ENCODE results near the gene CRADD. TPM values are rescaled to one million over a fixed set of nuclear protein-coding genes. Genes with fewer than 3 reads are reported as not detected.

CRADD gene
- total RNA-seq (ENCODE audit: low replicate concordance), result 12.4 and 12.9 TPM in 2 replicates

DNA sequence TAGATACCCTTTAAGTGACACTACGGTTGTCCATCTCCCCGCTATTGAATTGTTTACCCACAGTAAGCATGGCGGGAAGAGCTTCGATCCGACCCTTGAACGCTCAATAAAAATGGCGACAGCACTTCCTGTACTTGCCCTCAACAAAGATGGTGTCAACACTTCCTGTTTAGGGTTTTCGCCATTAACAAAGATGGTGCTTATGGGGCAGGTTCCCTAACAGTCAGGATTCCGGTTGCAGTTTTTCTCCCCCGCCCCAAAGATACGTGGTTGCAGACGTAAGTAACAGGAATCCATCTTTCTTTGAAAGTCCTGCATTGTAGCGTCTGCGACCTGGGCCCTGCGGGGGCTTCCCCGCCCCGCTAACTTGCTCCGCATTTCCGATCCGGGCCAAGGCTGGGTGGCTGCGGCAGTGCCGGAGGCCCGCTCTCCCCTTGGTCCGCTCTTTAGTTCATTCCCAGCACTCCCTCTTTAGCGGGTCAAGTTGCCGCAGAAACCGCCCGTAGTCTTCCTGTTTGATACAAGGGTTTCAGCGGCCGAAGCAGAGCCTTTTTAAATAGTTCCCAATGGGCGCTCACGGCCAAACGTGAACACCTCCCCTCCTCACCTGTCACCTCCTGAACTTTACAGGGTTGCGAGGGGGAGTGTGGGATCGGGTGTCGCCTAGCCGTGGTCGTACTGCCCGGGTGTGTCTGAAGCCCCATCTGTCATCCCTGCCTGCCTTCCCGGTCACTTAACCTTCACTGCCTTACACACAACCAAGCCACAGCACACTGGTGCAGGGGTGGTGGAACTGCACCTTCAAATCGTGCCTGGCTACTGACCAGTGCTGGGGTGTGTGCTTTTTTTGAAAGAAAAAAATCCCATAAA is at the start of gene CRADD:
TSS of gene CRADD (plus strand) at position 181 of the 870 bp plus-strand sequence.
- peak within 1 kb of the TSS; percentile 77 for H3K4me3 ChIP-seq (ENCODE audit: low read depth, low read length)
- TF ChIP-seq, protein P1, sequence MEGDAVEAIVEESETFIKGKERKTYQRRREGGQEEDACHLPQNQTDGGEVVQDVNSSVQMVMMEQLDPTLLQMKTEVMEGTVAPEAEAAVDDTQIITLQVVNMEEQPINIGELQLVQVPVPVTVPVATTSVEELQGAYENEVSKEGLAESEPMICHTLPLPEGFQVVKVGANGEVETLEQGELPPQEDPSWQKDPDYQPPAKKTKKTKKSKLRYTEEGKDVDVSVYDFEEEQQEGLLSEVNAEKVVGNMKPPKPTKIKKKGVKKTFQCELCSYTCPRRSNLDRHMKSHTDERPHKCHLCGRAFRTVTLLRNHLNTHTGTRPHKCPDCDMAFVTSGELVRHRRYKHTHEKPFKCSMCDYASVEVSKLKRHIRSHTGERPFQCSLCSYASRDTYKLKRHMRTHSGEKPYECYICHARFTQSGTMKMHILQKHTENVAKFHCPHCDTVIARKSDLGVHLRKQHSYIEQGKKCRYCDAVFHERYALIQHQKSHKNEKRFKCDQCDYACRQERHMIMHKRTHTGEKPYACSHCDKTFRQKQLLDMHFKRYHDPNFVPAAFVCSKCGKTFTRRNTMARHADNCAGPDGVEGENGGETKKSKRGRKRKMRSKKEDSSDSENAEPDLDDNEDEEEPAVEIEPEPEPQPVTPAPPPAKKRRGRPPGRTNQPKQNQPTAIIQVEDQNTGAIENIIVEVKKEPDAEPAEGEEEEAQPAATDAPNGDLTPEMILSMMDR (IDR thresholded peaks at IDR 0.05; ENCODE audit: insufficient read depth, low read length), result no peak
- DNase-seq (ENCODE audit: low read depth), result peak; percentile 100

DNA sequence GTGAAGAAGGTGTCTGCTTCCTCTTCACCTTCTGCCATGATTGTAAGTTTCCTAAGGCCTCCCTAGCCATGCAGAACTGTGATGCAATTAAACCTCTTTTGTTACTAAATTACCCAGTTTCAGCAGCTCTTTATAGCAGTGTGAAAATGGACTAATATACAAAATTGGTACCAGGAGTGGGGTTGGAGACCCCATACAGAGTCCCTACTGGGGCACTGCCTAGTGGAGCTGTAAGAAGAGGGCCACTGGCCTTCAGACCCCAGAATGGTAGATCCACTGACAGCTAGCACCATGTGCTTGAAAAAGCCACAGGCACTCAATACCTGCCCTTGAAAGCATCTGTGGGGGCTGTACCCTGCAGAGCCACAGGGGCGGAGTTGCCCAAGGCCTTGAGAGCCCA is 44.8 kb upstream of the CRADD start:
- TF ChIP-seq, protein P1 (IDR thresholded peaks at IDR 0.05; ENCODE audit: insufficient read depth, low read length), result no peak
- DNase-seq (ENCODE audit: low read depth), result no peak
- H3K4me3 ChIP-seq (ENCODE audit: low read depth, low read length), result no peak overlapping the region

DNA sequence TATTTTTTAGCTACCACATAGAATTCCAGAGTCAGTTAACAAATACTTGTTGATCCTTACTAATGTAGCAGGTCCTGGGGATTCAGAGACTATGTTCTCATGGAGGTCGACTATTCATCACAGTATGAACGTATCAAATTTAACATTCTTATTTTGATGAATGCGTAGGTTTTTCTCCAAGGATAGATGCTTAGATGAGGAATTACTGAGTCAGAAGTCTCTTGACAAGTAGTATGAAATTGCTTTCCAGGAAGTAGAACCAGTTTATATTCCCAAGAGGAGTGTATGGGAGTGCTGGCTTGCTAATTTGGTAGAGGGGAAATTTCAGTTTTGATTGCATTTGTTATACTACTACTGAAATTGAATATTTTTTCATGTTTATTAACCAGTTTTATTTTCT is 42.8 kb upstream of the CRADD start:
- DNase-seq (ENCODE audit: low read depth), result peak; percentile 55
- TF ChIP-seq, protein P1 (IDR thresholded peaks at IDR 0.05; ENCODE audit: insufficient read depth, low read length), result no peak
- H3K4me3 ChIP-seq (ENCODE audit: low read depth, low read length), result no peak overlapping the region

DNA sequence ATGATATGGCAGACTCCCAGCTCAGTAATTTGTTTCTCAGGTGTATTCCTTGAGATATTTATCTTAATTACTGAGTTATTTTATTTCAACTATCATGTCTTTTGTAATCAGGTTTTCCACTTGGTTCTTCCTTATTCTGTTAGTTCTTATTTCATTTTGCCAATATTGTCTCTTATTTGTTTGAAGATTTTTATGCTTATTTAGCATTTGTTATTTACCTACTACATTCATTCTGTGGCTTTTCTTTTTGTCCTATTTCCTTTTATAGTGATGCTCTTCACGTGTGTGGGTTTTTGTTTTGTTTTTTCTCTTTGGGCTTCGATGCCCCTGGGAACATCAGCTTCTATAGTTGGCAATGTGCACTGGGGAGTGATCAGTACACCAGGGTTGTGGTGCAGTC is 40.5 kb upstream of the CRADD start:
- DNase-seq (ENCODE audit: low read depth), result no peak
- H3K4me3 ChIP-seq (ENCODE audit: low read depth, low read length), result no peak overlapping the region
- TF ChIP-seq, protein P1 (IDR thresholded peaks at IDR 0.05; ENCODE audit: insufficient read depth, low read length), result no peak

DNA sequence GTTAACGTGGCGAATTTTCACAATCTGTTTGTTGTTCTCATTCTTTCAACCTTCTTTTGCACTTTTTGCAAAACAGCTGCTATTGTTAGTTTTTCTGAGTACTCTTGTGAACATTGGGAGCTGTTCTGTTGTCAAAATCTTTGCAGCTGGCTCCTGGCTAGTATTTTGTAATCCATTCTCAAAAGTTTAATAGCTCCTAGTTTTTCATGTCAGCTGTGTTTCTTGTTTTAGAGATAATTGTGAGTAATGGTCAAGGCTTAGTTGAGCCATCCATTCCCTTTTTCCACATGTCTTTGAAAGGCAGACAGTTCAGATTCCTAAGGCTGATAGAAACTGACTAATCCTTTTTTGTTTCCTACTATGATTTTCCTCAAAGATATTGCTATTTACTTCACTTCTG is 39.1 kb upstream of the CRADD start:
- DNase-seq (ENCODE audit: low read depth), result peak; percentile 21
- H3K4me3 ChIP-seq (ENCODE audit: low read depth, low read length), result no peak overlapping the region
- TF ChIP-seq, protein P1 (IDR thresholded peaks at IDR 0.05; ENCODE audit: insufficient read depth, low read length), result no peak

DNA sequence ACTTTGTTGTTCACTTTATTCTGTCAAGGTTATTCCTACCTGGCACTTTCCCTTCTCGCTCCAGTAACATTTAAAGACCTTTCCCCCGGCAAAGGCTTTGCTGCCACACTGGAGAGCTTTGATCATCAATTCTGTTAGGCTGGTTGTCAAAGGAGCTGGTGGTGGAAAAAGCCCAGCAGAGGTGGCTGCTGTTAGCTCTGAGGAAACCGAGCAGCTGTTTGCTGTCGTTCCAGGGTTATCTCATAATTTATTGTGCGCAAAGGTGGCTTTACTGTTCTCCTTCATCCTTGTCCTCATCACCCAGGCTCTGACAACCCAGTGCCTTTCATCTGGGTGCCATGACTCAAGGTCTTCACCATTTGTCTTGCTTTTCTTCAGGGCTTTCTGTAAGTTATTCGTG is 38.2 kb upstream of the CRADD start:
- TF ChIP-seq, protein P1 (IDR thresholded peaks at IDR 0.05; ENCODE audit: insufficient read depth, low read length), result no peak
- no peak for DNase-seq (ENCODE audit: low read depth)
- H3K4me3 ChIP-seq (ENCODE audit: low read depth, low read length), result no peak overlapping the region

All from fibroblast of the aortic adventitia (primary cell).